Measurements from ENCODE around the gene NFYC.

The NFYC gene

DNA sequence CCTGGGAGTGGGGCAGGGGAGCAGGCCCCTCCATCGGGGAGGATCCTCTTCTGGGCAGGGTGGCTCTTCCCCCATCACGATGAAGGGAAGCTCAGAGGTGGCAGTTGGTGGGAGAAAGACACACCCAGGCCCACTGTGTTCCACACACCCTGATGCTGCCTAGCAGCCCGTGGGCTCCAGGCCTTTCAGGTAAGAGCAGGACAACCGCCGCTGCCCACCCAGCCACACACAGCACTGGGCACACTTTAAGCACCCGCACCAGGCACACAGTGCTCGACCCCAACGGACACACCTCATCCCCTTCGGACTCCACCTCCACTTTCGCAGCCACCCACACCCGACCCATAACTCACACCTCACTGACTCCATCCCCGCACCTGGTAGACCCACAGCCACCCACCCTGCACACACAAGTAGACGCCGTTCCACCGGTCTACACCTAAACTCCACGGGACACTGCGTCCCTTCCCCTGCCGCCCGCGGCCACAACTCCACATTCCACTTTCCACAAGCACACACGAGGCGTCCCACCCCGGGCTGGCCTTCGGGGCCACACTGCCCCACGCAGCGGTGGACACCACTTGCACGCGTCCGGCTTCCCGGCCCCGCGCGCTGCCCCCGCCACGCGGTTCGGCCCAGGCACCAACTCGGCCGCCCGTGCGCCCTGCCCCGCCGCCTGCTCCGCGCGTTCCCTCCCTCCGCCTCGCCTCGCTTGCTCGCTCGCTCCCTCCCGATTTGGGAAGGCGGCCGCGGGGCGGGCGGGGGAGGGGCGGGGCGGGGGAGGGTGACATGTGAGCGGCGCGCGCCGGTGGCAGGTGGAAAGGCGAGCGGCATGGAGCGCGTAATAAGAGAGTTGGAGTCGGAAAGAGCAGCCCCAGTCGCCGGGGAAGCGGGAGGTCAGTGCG, 91.7 kb downstream of the NFYC start, which contains the start of gene KCNQ4:
Gene KCNQ4, plus strand, starts transcription at position 787 of the 905 bp plus-strand sequence. CDS start 307 bp downstream, outside the sequence.
- DNase-seq (ENCODE audit: insufficient read length, low spot score) (peak; percentile 50), FAIRE-seq (peak; percentile 91)
- TF ChIP-seq POU2F2 (IDR thresholded peaks at IDR 0.05; ENCODE audit: low read depth, low read length) (no peak), POLR2A (IDR thresholded peaks at IDR 0.05; ENCODE audit: low read depth, low read length) (no peak), PAX5 (IDR thresholded peaks at IDR 0.05; ENCODE audit: insufficient read depth, low read length, severe bottlenecking) (no peak), SPI1 (IDR thresholded peaks at IDR 0.05; ENCODE audit: low read depth, low read length) (no peak), POLR2AphosphoS5 (IDR thresholded peaks at IDR 0.05; ENCODE audit: low read depth, low read length) (no peak), TAF1 (IDR thresholded peaks at IDR 0.05; ENCODE audit: low read depth, low read length) (no peak)

DNA sequence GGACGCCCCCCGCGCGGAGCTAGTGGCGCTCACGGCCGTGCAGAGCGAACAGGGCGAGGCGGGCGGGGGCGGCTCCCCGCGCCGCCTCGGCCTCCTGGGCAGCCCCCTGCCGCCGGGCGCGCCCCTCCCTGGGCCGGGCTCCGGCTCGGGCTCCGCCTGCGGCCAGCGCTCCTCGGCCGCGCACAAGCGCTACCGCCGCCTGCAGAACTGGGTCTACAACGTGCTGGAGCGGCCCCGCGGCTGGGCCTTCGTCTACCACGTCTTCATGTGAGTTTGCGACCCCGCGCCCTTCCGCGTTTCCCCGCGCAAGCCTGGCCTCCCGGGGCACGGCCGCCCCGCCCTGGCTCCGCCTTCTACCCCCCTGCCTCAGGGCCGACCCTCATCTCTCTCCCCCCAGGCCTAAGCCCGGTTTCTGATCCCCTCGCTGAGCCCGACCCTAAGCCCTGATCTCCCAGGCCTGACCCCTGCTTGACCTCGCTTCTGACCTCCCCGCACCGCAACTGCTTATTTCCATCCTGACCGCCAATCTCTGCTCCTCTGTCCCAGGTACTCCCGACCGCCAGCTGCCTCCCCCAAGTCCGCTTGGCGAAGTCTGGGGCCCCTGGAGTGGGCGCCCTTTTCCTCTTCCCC, 92.8 kb downstream of the NFYC start:
- peak; percentile 61 for DNase-seq (ENCODE audit: insufficient read length, low spot score)
- TF ChIP-seq SPI1 (IDR thresholded peaks at IDR 0.05; ENCODE audit: low read depth, low read length) (no peak), POLR2A (IDR thresholded peaks at IDR 0.05; ENCODE audit: low read depth, low read length) (no peak), TAF1 (IDR thresholded peaks at IDR 0.05; ENCODE audit: low read depth, low read length) (no peak), PAX5 (IDR thresholded peaks at IDR 0.05; ENCODE audit: insufficient read depth, low read length, severe bottlenecking) (no peak), POLR2AphosphoS5 (IDR thresholded peaks at IDR 0.05; ENCODE audit: low read depth, low read length) (no peak), POU2F2 (IDR thresholded peaks at IDR 0.05; ENCODE audit: low read depth, low read length) (no peak)
- FAIRE-seq = peak; percentile 69

DNA sequence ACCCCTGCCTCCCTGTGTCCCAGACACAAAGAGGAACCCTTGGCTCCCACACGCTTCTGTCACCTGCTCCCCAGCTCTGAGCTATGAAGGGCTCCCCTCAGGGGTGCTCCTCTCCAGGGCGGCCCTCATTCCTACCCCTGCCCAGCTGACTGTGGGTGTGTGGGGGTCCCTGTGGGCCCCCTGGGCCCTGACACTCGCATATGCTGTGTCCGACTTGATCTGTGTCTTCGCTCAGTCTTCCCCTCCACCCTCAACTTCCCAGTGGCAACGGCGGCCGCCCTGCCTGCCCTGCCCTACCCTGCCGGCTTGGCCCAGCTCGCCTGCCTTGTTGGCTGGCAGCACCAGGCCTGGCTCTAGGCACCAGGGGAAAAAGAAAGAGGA, 93.3 kb downstream of the NFYC start:
- TF ChIP-seq PAX5 (IDR thresholded peaks at IDR 0.05; ENCODE audit: insufficient read depth, low read length, severe bottlenecking) (no peak), POLR2A (IDR thresholded peaks at IDR 0.05; ENCODE audit: low read depth, low read length) (no peak), POLR2AphosphoS5 (IDR thresholded peaks at IDR 0.05; ENCODE audit: low read depth, low read length) (no peak), TAF1 (IDR thresholded peaks at IDR 0.05; ENCODE audit: low read depth, low read length) (no peak), POU2F2 (IDR thresholded peaks at IDR 0.05; ENCODE audit: low read depth, low read length) (no peak)
- no peak for DNase-seq (ENCODE audit: insufficient read length, low spot score)
- FAIRE-seq = no peak

DNA sequence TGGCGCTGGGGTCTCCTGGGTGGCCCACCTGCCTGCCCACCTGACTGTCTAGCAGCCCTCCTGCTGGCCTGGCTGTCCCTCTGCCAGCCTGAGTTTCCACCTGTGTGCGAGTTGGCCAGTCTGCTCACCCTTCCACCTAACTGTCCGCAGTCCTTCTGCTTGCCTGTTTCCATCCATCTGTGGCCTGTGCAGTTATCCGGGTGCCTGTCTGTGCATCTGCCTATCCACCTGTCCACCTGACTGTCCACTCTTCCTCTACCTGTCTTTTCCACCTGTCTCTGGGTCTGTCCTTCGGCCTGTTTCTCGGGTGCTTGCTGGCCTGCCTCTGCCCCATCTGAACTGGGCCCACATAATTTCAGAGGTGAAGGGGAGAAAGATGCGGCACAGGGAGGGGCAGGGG, 93.9 kb downstream of the NFYC start:
- DNase-seq (ENCODE audit: insufficient read length, low spot score) = no peak
- TF ChIP-seq TAF1 (IDR thresholded peaks at IDR 0.05; ENCODE audit: low read depth, low read length) = no peak
- TF ChIP-seq POU2F2 (IDR thresholded peaks at IDR 0.05; ENCODE audit: low read depth, low read length) = no peak
- TF ChIP-seq POLR2A (IDR thresholded peaks at IDR 0.05; ENCODE audit: low read depth, low read length) = no peak
- no peak for TF ChIP-seq POLR2AphosphoS5 (IDR thresholded peaks at IDR 0.05; ENCODE audit: low read depth, low read length)
- TF ChIP-seq SPI1 (IDR thresholded peaks at IDR 0.05; ENCODE audit: low read depth, low read length) = no peak
- no peak for TF ChIP-seq PAX5 (IDR thresholded peaks at IDR 0.05; ENCODE audit: insufficient read depth, low read length, severe bottlenecking)
- no peak for FAIRE-seq

DNA sequence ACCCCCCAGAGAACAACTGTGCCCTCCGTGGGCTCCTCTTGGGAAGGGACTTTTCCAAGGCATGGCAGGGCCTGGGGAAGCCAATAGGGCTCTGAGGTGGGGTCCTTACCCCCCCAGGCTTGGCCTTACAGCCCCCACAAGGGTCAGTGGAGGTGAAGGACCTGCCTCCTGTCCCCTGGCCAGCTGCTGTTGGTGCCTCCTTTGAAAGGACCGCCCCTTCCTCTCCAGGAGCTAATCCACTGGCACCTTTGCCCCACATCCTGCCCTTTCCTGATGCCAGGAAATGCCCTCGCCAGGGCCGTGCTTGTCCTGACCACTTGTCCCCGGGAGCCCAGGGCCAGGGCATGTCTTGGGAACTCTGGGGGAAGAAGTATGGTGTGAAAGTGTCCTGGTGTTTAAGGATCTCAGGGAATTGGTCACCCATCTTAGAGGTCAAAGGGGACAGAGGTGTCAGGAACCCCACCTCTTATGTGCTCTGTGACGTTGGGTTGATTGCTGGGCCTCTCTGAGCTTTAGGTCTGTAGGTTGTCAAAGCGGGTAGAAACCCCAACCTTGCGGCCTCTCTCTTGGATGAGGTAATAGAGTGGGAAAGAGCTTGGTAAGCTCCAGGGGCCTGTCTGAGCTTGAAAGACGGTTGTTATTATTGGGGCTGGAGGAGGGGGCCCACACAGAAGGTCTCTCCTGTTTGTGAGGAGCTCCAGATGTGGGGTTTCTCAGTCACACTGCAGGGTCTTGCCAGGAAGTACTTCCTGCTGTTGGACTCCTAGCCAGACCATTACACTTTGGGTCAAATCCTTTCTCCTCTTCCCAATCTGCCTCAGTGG, 94.9 kb downstream of the NFYC start:
- TF ChIP-seq SPI1 (IDR thresholded peaks at IDR 0.05; ENCODE audit: low read depth, low read length) (no peak), POLR2A (IDR thresholded peaks at IDR 0.05; ENCODE audit: low read depth, low read length) (no peak), POLR2AphosphoS5 (IDR thresholded peaks at IDR 0.05; ENCODE audit: low read depth, low read length) (no peak), POU2F2 (IDR thresholded peaks at IDR 0.05; ENCODE audit: low read depth, low read length) (no peak), TAF1 (IDR thresholded peaks at IDR 0.05; ENCODE audit: low read depth, low read length) (no peak), PAX5 (IDR thresholded peaks at IDR 0.05; ENCODE audit: insufficient read depth, low read length, severe bottlenecking) (no peak)
- FAIRE-seq (no peak), DNase-seq (ENCODE audit: insufficient read length, low spot score) (no peak)

DNA sequence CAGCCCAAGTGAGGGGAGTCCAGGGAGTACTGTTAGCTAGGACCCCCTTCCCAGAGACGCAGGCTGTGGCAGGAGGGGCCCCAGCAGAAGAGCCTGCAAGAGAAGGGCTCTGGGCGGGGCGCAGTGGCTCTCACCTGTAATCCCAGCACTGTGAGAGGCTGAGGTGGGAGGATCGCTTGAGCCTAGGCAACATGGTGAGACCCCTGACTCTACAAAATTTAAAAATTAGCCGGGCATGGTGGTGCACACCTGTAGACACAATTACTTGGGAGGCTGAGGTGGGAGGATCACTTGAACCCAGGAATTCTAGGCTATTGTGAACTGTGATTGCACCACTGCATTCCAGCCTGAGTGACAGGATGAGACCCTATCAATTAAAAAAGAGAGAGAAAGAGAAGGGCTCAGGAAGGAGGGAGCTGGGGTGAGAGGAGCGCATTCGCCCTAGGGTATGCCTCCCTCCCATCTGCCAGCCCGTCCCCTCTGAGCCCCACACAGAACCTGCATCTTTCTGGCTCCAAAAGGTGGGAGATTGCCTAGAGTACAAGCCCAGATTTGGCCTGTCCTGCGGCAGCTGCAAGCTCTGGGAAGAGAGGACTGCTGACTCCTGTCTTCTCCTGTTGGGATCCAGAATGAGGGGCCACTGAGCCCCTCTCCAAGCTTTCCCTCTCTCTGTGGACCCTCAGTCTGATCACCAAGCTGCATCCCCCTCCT, 95.6 kb downstream of the NFYC start:
- FAIRE-seq (no peak), DNase-seq (ENCODE audit: insufficient read length, low spot score) (no peak)
- TF ChIP-seq POU2F2 (IDR thresholded peaks at IDR 0.05; ENCODE audit: low read depth, low read length) (no peak), POLR2A (IDR thresholded peaks at IDR 0.05; ENCODE audit: low read depth, low read length) (no peak), TAF1 (IDR thresholded peaks at IDR 0.05; ENCODE audit: low read depth, low read length) (no peak), POLR2AphosphoS5 (IDR thresholded peaks at IDR 0.05; ENCODE audit: low read depth, low read length) (no peak), SPI1 (IDR thresholded peaks at IDR 0.05; ENCODE audit: low read depth, low read length) (no peak), PAX5 (IDR thresholded peaks at IDR 0.05; ENCODE audit: insufficient read depth, low read length, severe bottlenecking) (no peak)

DNA sequence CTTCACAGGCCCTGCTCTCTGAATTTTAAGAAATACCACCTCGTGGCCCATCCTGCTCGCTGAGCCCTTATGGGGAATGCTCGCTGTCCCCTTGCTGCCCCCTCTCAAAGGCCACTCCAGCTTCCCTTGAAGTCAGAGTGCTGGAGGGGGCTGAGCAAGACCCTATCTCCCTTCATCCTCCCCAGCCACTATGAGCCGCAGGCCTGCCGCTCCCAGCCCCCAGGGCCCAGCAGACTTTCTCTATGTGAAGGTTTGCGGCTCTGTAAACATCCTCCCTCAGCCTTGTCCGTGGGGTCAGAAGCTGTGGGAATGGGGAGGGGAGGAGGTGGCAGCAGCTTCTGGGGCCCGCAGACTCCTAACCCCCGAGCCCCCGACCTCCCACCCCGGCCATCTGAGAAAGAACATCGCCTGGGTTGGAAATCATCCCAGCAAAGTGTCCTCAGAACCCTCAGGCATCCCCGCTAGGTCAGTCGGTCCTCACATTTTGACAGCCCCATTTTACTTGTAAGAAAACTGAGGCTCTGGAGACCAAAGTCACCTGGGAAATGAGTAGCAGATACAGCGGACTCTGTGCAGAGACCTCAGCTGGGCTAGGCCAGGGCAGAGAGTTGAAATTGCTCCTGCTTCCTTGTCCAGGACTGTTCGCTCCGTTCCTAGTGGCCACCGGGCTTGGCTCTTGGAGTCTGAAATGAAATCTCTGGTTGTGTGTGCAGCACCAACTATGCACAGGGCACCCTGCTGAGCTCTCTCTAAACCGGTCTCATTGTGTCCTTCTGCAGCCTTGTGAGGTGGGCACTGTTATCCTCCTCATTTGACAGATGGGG, 96.4 kb downstream of the NFYC start:
- TF ChIP-seq PAX5 (IDR thresholded peaks at IDR 0.05; ENCODE audit: insufficient read depth, low read length, severe bottlenecking) (no peak), TAF1 (IDR thresholded peaks at IDR 0.05; ENCODE audit: low read depth, low read length) (no peak), SPI1 (IDR thresholded peaks at IDR 0.05; ENCODE audit: low read depth, low read length) (no peak), POLR2A (IDR thresholded peaks at IDR 0.05; ENCODE audit: low read depth, low read length) (no peak)
- FAIRE-seq (no peak), DNase-seq (ENCODE audit: insufficient read length, low spot score) (no peak)
